ENCODE data around the gene MICAL1. TPM values are rescaled to one million over a fixed set of nuclear protein-coding genes. Genes with fewer than 3 reads are reported as not detected.

Gene MICAL1
- total RNA-seq, 6 experiments from 2014 or later = 37.9 to 44.9 (median 40.4) TPM

DNA sequence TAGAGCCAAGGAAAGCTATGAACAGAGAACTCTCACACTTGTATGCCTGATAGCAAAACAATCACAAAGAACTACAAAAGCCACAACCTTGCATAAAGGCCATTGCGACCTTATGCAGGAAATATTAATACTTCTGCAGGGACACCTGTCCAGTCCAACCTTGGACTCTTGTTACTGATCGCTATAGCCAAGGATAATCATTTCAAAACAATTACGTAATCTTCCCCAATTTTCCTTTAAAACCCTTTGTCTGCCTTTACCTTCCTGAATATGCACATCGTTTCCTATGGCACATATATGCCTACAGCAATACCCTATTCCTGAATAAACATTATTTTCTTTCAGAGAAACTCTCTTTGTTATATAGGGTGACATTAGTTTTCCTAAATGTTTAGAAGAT, 37.9 kb downstream of the MICAL1 start:
- H3K27ac Mint-ChIP-seq = no peak overlapping the region
- H3K36me3 Mint-ChIP-seq (ENCODE audit: low read depth) = no peaks in the 10 kb centered on the region
- H3K4me3 Mint-ChIP-seq = no peak overlapping the region
- no peak for TF ChIP-seq CTCF (IDR thresholded peaks at IDR 0.05)
- peaks cover 20% of the 10 kb centered on the region for H3K27me3 Mint-ChIP-seq (ENCODE audit: insufficient read depth)
- DNase-seq = no peak
- no peaks in the 10 kb centered on the region for H3K4me1 Mint-ChIP-seq (ENCODE audit: low read depth)
- H3K9me3 Mint-ChIP-seq = no peaks in the 10 kb centered on the region

DNA sequence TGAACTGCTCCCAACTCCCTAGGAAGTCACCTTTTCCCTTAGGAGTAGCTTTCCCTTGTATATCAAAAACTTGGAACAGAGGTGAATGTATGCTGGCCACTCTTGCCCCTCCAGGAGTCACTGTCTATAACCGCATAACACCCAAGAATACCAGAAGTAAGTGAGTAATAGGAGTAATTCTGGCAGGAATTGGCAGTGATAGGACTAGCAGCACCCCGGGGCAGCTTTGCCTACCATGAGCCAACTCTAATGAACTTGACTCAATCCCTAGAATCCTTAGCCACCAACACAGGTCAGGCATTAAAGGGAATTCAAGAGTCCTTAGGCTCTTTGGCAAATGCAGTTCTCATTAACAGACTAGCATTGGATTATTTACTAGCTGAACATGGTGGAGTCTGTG, 44.5 kb downstream of the MICAL1 start:
- no peaks in the 10 kb centered on the region for H3K36me3 Mint-ChIP-seq (ENCODE audit: low read depth)
- no peaks in the 10 kb centered on the region for H3K4me1 Mint-ChIP-seq (ENCODE audit: low read depth)
- H3K27me3 Mint-ChIP-seq (ENCODE audit: insufficient read depth) = peaks cover 26% of the 10 kb centered on the region
- no peak for TF ChIP-seq CTCF (IDR thresholded peaks at IDR 0.05)
- no peak overlapping the region for H3K27ac Mint-ChIP-seq
- no peak overlapping the region for H3K4me3 Mint-ChIP-seq
- no peaks in the 10 kb centered on the region for H3K9me3 Mint-ChIP-seq
- no peak for DNase-seq

- H3K27me3 Mint-ChIP-seq (ENCODE audit: insufficient read depth) = peaks cover 21% of the 10 kb centered on the region
- no peak for TF ChIP-seq CTCF (IDR thresholded peaks at IDR 0.05)
- H3K9me3 Mint-ChIP-seq = no peaks in the 10 kb centered on the region
- H3K4me1 Mint-ChIP-seq (ENCODE audit: low read depth) = no peaks in the 10 kb centered on the region
- DNase-seq = peak; percentile 60
- H3K4me3 Mint-ChIP-seq = no peak overlapping the region
- H3K36me3 Mint-ChIP-seq (ENCODE audit: low read depth) = no peaks in the 10 kb centered on the region
- no peak overlapping the region for H3K27ac Mint-ChIP-seq
Observed at GRCh38 chr6:109406196-109406595, 49.4 kb downstream of the MICAL1 start.

DNA sequence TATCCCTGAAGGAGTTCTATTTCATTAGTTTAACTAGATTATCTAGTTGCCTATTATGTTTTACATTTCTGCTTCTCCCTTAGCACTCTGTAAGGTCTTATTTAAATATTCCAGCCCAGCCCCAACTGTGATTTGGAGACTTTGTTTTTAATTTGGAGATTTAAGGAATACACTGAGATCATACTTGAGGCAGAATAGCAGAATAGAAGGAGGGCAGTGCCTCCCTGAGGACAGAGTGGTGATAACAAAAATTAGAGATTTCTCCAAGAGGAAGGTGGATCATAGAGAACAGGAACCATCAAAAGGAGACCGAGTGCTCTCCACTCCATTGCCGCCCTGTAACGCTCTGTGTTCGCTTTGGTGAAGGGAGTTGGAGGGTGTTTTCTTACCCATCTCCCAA, 58.6 kb downstream of the MICAL1 start:
- TF ChIP-seq CTCF (IDR thresholded peaks at IDR 0.05) = peak; percentile 64
- no peak overlapping the region for H3K27ac Mint-ChIP-seq
- H3K36me3 Mint-ChIP-seq (ENCODE audit: low read depth) = no peaks in the 10 kb centered on the region
- DNase-seq = no peak
- no peaks in the 10 kb centered on the region for H3K9me3 Mint-ChIP-seq
- peaks cover 13% of the 10 kb centered on the region for H3K27me3 Mint-ChIP-seq (ENCODE audit: insufficient read depth)
- no peaks in the 10 kb centered on the region; the same call in 1 of the 2 replicates for H3K4me1 Mint-ChIP-seq (ENCODE audit: low read depth)
- H3K4me3 Mint-ChIP-seq = no peak overlapping the region

GRCh38 chr6:109396046-109396718, 59.4 kb downstream of the MICAL1 start:
- TF ChIP-seq CTCF (IDR thresholded peaks at IDR 0.05) = no peak
- no peak for DNase-seq
- Mint-ChIP-seq H3K4me1 (ENCODE audit: low read depth) (peaks cover 6% of the 10 kb centered on the region), H3K9me3 (no peaks in the 10 kb centered on the region), H3K36me3 (ENCODE audit: low read depth) (no peaks in the 10 kb centered on the region), H3K27me3 (ENCODE audit: insufficient read depth) (peaks cover 13% of the 10 kb centered on the region), H3K4me3 (no peak overlapping the region), H3K27ac (no peak overlapping the region; the same call in 1 of the 2 replicates)

Other genes starting within 250 kb of the MICAL1 start
- gene CD164, start 73.3 kb downstream of the MICAL1 start, total RNA-seq (2021; fragmentation: NEBNext Ultra II Directional; extraction: Animal tissue kit (Norgen Biotek cat#: 25700)) = 100 to 1,000 TPM; 243 to 260 (median 252) TPM
- gene PPIL6, start 15.1 kb downstream of the MICAL1 start, total RNA-seq (2021; fragmentation: NEBNext Ultra II Directional; extraction: Animal tissue kit (Norgen Biotek cat#: 25700)) = under 1 TPM in 5 of 6 experiments, not detected in 1; 0.21 to 0.53 (median 0.43) TPM
- gene SMPD2, start 15.0 kb downstream of the MICAL1 start, total RNA-seq (2021; fragmentation: NEBNext Ultra II Directional; extraction: Animal tissue kit (Norgen Biotek cat#: 25700)) = 1 to 10 TPM; 5.0 to 7.4 (median 5.7) TPM
- gene ZBTB24, start 27.4 kb upstream of the MICAL1 start, total RNA-seq (2021; fragmentation: NEBNext Ultra II Directional; extraction: Animal tissue kit (Norgen Biotek cat#: 25700)) = 1 to 10 TPM; 5.7 to 6.3 (median 6.1) TPM
- 1 to 10 TPM; 1.2 to 2.0 (median 1.5) TPM for gene AK9, start 235.4 kb upstream of the MICAL1 start, total RNA-seq (2021; fragmentation: NEBNext Ultra II Directional; extraction: Animal tissue kit (Norgen Biotek cat#: 25700))
- 10 to 100 TPM; 14.2 to 18.1 (median 16.6) TPM for gene FIG4, start 235.5 kb upstream of the MICAL1 start, total RNA-seq (2021; fragmentation: NEBNext Ultra II Directional; extraction: Animal tissue kit (Norgen Biotek cat#: 25700))

Data from HFFc6 (cell line).